Colon (tissue), 2 donors: ENCODE results near the gene GDF11.

Experiments used
- FAIRE-seq: peaks from 2 replicates; lab custom pipeline; 2012; peaks lifted over from hg19 to GRCh38; lab: Jason Lieb, UNC
- donor health status: control.
- donor health status: control.

GDF11 gene

GRCh38 chr12:55707219-55707671 lies 35.7 kb upstream of the GDF11 start:
- FAIRE-seq = no peak

GRCh38 chr12:55707841-55708694 lies 34.9 kb upstream of the GDF11 start, which contains the start of gene ITGA7:
Gene ITGA7, minus strand, starts transcription at chr12:55707904. Its CDS starts 222 bp downstream, at chr12:55707682.
- no peak for FAIRE-seq

GRCh38 chr12:55708695-55709233 lies 34.2 kb upstream of the GDF11 start:
- no peak for FAIRE-seq

GRCh38 chr12:55711786-55712553 lies 31.0 kb upstream of the GDF11 start:
- FAIRE-seq = no peak

- FAIRE-seq = no peak
Observed at GRCh38 chr12:55712700-55713415, 30.1 kb upstream of the GDF11 start.

GRCh38 chr12:55713721-55714120 lies 29.2 kb upstream of the GDF11 start:
- no peak for FAIRE-seq

GRCh38 chr12:55715169-55715764 lies 27.7 kb upstream of the GDF11 start:
- FAIRE-seq = no peak

- FAIRE-seq = no peak
Observed at GRCh38 chr12:55715833-55716581, 26.9 kb upstream of the GDF11 start, which contains the start of gene BLOC1S1. Gene BLOC1S1, plus strand, starts transcription at chr12:55716046. Its CDS starts 6 bp downstream, at chr12:55716052.

GRCh38 chr12:55716582-55716957 lies 26.4 kb upstream of the GDF11 start:
- no peak for FAIRE-seq

GRCh38 chr12:55717011-55718007 lies 25.6 kb upstream of the GDF11 start:
- FAIRE-seq = no peak

- no peak for FAIRE-seq
Observed at GRCh38 chr12:55718015-55718414, 24.9 kb upstream of the GDF11 start.

- FAIRE-seq = no peak
Observed at GRCh38 chr12:55718624-55719275, 24.2 kb upstream of the GDF11 start.

GRCh38 chr12:55719371-55719770 lies 23.6 kb upstream of the GDF11 start:
- FAIRE-seq = no peak

GRCh38 chr12:55720071-55720564 lies 22.8 kb upstream of the GDF11 start, which contains the start of gene RDH5:
Gene RDH5, plus strand, starts transcription at chr12:55720393. Its CDS starts 792 bp downstream, at chr12:55721185.
- no peak for FAIRE-seq

- no peak for FAIRE-seq
Observed at GRCh38 chr12:55720894-55721444, 22.0 kb upstream of the GDF11 start.

GRCh38 chr12:55721601-55722213 lies 21.2 kb upstream of the GDF11 start:
- no peak for FAIRE-seq

GRCh38 chr12:55722948-55723347 lies 20.0 kb upstream of the GDF11 start:
- no peak for FAIRE-seq
